ENCODE results near the gene LKAAEAR1.

Gene LKAAEAR1

DNA sequence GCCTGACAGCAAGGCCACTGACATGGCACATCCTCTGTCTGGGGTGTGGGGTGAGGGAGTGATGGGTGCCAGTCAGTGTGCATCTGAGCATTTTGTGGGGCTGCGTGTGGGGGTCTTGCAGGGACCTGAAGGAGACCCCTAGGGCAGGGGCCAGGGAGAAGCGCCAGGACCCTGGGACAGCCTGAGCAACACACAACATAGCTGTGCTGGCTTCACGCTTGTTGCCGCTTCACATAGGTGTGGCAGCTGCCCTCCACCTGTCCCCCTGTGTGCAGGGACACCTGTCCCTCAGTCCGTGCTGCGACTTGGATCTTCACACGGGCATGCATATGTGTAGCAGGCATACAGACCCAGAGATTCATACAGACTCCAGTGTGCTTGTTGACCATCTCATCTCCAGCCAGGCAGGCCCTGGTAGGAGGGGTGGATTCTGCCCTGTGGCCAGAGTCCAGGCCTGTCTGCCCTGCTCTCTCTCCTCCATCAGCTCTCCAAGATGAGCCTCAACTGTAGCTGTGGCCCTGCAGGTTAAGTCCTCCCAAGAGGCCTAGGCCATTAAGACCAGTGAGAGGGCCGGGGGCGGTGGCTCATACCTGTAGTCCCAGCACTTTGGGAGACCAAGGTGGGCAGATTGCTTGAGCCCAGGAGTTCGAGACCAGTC lies 26.3 kb upstream of the LKAAEAR1 start:
- DNase-seq, result no peak

DNA sequence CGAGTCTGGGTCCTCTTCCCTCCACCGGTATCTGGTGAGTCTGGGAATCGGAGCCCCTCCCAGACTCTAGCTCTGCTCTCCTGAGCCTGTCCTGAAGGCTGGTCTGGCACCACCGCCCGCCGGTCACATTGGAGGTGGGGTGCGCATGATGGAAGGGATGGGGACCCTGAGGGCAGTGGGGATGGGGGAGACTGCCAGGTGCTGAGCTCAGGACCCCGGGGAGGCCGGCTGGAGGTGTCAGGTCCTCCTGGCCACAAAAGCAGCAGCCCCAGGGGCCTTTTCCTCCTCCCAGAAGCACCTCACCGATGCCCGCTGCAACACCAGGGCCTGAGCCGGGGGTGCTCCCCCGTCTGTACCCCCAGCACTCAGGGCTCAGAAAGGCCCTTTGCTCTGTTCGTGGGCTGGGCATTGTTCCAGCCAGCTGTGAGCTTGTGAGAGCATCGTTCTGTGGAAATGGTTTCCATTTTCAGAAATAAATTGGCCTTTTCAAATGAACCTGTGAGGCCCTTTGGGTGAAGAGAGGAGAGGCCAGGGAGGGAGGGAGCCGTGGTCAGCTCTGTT lies 25.7 kb upstream of the LKAAEAR1 start:
- no peak for DNase-seq

DNA sequence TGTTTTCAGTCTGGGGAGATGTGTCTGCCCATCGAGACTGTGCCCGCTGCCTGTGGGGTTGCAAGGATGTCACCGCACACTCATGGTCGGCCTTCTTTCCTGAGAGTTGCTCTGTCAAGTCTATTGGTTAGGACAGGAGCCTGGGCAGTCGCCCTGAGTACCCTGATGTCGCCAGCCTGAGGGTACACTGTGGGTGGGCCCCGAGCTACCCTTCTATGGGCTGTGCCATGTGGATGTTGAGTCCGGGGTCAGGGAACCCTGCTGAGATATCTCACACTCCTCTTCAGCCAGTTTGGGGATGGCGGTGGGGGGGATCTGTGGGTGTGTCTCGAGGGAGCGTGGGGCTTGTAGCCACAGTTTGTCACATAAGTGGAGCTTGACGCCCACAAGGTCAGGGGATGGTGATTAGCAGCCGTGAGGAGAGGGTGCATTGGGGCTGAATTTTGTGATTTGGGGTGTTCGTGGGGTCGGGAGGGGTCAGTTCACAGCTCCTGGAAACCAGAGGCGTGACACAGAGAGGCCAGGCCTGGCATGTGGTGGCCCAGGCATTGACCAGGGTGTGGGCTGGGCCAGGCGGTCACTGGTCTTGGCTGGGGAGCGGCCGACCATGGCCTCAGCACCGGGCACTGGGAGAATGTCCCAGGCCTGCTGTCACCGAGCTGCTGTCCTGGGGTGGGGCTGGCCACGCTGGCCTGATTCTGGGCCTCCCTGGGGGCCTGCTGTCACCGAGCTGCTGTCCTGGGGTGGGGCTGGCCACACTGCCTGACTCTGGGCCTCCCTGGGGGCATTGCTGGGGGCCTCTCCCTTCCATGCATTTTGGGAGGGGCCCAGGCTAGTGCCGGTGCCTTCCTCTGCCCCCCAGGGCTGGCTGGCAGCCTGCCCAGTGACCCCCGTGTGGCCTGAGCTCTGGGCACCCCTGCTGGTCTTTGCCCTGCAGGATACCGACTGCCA lies 24.8 kb upstream of the LKAAEAR1 start:
- DNase-seq, result no peak

DNA sequence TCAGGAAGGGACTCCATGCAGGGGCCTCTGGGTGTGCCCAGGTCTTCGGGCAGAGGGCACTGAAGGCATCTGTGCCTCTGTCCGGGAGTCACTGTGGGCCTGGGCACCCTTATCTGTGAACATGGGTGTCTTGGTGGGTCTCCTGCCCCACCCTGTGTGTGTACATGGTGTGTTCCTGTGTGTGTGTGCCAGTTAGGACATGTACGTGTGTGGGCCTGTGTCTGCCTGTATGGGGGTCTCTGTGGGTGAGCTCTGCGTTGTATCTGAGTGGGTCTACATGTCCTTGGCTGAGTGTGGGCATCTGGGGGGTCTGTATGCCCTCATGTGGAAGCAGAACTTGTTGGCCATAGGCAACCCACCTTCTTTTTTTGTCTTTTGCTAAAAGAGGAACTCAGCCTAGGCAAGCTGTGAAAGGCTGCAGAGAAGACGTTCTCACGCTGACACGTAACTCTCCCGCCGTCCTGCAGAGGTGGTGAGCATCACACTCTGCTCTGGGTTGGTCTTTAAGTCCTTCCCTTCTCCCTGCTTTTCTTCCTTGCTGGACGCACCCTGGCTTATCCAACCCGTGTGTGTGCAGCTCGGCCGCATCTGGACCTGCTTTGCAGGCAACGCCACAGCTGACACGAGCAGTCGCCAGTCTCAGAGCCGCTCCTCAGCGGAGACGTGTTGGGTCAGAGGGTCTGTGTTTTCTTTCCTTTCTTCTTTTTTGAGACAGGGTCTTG lies 23.7 kb upstream of the LKAAEAR1 start:
- no peak for DNase-seq

DNA sequence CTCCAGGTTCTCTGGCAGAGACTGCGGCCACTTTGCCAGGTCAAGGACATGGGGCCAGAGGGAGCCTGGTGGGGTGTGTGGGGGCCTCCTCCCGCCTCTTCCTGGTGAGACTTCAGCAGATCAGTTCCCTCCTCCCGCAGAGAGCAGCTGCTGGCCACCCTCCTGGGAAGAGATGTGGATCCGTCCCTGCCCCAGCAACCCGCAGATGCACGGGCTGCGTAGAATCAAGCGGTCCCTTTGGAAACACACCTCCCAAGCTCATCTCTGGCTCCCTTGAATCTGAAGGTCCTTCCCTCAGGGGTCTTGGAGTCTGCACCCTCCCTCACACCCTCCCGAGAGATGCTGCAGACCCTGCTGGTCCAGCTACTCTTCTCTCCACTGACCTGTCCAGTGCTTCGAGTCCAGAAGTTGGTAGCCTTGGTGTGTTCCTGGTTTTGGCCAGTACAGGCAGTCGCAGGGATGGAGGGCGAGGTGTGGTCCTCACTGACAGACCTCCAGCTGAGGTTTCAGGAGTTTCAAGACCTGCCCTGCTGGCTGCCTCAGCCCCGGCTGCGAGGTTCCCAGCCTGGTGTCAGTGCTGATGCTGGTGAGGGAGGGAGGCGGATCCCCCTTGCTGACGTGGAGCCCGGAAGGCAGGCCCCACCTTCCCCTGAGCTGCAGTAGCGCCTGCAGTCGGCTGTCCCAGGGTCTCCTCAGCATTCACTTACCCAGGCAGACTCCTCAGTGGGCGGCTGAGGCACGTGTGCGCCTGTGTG lies 23.0 kb upstream of the LKAAEAR1 start, which contains the start of gene NPBWR2:
Gene NPBWR2 (minus strand): TSS at position 585 of the 755 bp plus-strand sequence. CDS start 734 bp downstream, outside the sequence.
- DNase-seq, result no peak

DNA sequence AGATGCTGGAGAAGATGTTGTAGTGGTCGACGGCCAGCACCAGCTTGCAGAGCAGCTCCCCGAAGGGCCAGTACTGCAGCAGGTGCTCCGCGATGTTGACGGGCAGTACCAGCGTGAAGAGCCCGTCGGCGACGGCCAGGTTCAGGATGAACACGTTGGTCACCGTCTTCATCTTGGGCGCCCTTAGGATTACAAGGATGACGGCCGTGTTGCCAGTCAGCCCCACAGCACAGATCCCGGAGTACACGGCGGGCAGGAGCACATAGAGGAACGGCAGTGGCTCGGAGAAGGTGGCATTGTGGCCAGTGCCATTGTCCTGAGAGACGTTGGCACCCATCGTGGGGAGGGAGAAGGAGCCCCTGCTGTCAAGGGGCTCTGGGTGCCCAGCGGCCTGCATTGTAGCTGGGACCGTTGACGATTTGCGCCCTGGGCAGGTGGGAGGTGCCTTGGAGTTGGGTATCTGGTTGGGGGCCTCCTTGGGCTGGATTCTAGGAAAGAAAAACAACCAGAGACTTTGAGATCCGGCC lies 22.3 kb upstream of the LKAAEAR1 start:
- no peak for DNase-seq

DNA sequence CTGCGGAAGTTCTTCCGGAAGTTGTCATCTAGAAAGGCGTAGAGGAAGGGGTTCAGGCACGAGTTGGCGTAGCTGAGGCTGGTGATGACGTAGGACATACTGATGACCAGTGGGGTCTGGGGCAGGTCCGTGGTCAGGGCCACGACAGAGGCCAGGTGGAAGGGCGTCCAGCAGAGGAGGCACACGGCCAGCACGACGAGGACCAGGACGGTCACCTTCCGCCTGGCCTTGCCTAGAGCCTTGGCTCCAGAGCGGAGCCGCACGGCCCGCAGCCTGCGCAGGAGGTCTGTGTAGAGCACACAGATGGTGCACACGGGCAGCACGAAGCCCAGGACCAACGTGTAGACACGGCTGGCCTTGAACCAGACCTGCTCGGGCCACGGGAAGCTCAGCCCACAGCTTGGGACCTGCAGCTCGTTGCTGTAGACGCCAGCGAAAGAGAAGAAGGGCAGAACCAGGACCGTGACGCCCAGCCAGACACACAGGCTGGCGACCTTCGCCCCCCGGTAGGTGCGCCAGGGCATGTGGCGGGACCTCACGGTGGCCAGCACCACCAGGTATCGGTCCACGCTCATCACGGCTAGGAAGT lies 21.7 kb upstream of the LKAAEAR1 start:
- no peak for DNase-seq

DNA sequence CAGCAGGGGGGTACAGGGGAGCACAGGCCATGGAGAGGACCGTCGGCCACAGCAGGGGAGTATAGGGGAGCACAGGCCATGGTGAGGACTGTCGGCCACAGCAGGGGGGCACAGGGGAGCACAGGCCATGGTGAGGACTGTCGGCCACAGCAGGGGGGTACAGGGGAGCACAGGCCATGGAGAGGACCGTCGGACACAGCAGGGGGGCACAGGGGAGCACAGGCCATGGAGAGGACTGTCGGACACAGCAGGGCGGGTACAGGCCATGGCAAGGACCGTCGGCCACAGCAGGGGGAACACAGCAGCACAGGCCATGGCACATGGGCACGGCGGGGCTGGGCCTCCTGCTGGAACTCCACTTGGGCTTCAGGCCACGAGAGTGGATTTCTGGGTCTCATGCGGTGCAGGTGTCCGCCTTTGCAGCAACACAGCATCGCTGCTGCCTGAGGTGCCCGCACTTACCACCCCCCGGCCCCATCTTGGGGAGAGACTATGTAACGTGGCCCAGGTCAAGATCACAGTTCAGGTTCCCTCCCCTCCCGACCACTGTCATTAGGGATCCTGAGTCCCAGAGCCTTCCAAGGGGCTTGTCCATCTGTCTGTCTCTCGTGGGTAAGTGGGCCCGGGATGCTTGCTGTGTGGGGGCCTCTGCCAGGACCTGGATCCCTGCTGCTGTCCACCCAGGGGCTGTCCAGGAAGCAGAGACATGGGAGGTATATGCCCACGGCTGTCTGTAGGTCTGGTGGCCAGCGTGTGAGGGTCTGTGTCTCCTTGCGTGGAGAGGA lies 20.7 kb upstream of the LKAAEAR1 start:
- no peak for DNase-seq

DNA sequence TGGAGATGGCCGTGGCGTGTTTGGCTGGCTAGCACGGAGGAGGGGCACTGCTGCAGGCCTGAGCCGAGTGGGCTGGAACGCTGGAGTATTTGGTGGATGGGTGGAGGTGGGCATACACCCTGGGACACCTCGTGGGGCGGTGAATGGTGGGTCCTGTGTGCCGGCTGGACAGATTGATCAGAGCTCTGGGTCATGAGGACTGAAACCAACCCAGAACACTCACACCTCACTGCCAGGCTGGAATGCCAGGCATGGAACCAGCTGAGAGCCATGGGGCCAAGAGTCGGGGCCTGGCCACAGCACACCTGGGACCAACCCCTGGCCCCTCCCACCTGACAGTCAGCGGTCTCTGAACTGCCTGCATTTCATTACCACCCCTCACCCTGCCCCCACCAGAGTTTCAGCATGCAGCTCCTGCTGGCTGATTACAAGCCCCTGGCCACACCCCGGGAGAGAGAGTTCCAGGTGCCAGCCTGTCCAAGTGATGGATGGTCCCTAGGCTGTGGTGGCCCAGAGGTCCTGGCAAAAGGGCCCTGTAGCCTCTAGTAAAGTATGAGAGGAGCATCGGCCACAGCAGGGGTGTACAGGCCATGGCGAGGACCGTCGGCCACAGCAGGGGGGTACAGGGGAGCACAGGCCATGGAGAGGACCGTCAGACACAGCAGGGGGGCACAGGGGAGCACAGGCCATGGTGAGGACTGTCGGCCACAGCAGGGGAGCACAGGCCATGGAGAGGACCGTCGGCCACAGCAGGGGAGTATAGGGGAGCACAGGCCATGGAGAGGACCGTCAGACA lies 19.9 kb upstream of the LKAAEAR1 start:
- no peak for DNase-seq

DNA sequence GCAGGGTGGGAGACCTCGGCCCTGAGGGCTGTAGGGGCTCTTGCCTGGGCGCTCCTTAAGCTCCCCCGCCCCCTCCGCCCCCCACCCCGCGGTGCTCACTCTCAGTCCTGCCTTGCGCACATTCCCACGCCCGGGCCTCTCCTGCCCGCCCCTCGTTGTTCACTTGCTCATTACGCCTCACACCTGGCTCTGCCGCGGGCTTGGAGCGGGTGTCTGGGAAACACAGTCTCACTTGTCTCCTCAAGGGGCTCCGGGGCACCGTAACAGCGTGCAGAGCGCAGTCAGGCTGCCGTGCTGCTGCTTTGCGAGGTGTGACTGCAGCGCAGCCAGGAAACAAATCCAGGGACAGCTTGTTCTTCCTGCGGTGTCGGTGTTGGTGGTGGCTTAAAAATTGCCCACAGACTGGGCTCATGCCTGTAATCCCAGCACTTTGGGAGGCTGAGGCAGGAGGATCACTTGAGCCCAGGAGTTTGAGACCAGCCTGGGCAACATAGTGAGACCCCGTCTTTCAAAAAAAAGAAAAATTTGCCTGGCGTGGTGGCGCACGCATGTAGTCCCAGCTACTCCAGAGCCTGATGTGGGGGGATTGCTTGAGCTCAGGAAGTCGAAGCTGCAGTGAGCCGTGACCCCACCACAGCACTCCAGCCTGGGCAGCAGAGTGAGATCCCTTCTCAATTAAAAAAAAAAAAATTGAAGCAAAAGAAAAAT lies 18.6 kb upstream of the LKAAEAR1 start:
- DNase-seq, result peak; percentile 55

DNA sequence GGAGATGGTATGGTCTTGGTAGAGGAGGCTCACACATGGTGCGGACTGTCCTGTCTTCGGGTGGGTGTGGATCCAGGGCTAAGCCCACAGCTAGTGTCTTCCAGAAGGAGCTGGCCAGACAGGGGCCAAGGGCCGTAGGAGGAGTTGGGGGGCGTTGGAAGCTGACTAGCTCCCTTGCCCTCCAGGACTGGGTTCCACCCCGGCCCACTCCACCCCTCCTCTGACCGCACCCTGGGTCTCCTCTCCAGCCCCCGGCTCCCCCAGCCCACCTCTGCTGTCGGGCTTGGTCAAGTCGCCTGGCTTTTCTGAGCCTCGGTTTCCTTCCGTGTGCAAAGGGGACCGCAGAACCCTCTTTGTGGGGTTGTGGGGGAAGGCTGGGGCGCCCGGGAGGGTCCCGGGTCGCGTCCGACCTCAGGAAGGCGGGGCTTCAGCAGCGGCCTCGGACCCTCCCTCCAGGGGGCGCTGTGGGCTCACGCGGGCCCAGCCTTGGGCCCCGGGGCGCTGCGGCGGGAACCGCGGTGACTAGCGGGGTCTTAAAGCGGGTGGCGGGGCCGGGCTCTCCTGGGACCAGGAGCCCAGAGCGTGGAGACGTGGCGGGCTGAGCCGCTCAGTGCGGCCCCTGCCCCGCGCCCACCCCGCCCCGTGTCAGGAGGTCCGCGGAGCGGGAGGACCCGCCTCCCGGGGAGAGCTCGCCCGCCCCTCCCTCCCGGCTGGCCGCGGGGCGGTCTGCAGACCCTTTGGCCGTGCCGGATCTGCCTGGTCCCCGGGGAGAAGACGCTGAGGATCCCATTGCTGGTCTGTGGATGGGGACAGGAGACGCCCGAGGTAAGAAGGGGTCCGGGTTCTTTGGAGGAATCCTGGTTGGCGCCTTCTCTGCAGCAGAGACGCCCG lies 17.8 kb upstream of the LKAAEAR1 start:
- peak; percentile 34 for DNase-seq

DNA sequence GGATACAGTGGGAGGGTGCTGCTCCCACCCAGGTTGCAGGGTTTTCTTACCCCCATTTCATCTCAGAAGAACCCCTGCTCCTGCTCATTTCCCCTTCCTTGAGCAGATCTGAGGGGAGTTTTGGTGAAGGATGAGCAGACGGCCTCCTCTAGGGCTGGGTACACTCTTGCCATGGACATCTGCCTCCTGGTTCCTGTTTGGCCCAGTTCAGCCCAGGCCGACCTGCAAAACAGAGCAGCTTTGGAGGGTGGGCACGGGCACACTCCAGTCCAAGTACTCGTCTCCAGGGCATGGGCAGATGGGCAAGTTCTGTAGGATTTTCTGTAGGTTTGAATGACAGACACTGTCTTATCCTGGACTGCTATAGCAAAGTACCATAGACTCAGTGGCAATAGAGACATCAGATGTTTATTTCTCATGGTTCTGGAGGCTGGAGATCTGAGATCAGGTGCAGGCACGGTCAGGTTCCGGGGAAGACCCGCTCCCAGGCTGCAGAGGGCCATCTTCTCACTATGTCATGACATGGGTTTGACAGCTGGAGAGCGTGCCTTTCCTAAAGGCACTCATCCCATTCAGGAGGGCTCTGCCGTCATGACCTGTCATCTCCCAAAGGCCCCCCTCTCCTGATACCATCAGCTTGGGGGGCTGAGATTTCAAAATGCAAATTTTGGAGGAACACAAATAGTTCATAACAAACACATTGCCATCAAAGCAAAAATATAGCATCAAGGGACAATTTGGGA lies 16.9 kb upstream of the LKAAEAR1 start:
- DNase-seq, result no peak

DNA sequence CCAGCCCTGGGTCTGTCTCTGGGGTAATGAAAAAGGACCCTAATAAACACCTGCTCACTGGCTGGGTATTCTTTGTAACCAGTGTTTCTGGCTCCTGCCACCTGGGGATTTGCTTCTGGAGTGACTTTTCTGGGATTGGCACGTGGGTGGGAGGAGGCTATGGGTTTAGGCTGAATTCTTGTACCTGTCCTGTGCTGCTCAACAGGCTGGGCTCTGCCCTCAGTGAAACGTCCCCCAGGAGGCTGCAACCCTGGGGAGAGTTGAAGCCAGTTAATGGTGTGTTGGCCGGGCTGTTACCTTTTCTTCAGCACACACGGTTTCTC lies 16.3 kb upstream of the LKAAEAR1 start:
- no peak for DNase-seq

DNA sequence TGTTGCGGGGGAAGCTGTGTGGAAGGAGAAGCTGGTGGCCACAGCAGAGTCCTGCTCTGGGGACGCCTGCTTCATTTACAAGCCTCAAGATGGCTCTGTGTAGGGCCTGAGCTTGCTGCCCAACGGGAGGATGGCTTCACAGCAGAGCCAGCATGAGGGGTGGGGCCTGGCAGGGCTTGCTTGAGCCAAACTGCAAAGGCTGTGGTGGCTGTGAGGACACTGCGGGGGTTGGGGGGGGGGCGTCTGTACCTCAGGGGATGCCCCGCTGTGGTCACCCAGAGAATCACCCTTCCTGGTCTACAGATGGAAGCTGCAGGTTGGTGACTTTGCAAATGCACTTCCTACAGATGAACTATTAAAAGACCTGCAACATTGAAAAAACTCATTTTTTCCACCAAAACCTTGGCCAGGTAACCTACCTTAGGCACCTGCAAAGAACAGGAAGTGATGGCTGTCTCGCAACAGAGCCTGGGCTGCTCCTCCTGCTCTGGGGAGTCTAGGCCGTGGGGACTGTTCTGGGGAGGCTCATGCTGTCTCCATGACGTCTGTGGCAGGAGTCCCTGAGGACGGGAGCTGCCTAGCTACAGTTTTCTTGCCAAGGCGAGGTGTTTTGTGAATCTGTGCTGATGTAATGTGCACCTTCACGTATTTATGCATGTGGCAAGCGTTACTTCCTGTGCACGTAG lies 15.8 kb upstream of the LKAAEAR1 start:
- DNase-seq, result no peak

DNA sequence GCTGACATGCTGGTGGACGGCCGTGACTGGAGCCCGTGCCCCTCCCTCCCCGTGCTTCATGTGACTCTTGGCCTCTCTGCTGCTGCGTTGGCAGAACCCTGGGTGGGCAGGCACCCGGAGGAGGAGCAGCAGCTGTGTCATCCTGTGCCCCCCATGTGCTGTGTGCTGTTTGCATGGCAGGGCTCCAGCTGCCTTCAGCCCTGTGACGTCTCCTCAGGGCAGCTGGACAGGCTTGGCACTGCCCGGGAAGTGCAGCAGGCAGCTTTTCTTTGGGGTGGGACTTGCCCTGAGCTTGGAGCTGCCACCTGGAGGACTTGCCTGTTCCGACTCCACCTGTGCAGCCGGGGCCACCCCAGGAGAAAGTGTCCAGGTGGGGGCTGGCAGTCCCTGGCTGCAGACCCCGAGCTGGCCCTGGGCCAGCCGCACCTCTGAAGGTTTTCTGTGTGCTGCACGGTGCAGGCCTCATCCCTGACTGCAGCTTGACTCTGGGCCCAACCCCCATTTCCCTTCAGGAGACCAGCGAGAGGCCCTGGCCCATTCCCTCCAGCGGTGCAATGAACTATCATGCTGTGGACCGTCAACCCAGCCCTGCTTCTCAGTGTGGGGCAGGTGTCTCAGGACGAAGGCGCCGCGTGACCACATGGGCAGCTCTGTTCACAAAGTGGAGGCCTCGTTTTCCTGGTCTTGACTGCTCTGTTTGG lies 15.0 kb upstream of the LKAAEAR1 start:
- DNase-seq, result no peak

DNA sequence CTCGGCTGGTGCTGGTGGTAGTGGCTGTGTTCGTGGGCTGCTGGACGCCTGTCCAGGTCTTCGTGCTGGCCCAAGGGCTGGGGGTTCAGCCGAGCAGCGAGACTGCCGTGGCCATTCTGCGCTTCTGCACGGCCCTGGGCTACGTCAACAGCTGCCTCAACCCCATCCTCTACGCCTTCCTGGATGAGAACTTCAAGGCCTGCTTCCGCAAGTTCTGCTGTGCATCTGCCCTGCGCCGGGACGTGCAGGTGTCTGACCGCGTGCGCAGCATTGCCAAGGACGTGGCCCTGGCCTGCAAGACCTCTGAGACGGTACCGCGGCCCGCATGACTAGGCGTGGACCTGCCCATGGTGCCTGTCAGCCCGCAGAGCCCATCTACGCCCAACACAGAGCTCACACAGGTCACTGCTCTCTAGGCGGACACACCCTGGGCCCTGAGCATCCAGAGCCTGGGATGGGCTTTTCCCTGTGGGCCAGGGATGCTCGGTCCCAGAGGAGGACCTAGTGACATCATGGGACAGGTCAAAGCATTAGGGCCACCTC lies 14.3 kb upstream of the LKAAEAR1 start:
- no peak for DNase-seq

Data from NCI-H2227 treated with DMSO at 0.1 percent for 48 hours (cell line).